H1 (cell line): ENCODE results near the gene MIS18A.

ENCODE experiments used
- CBX5 ChIP-seq: fragments of 300-800, 300-1000 bp; sonication (generic); IDR thresholded peaks from 2 replicates; pipeline ENCODE4 v1.7.1; 2016; ENCODE audit warnings: antibody characterized with exemption, low read length, low read depth
- CHD2 ChIP-seq: IDR thresholded peaks from 2 replicates; pipeline ENCODE4 v1.6.1; 2012; ENCODE audit warnings: low read length, improper control_type of control experiment
- CTCF ChIP-seq, 3 experiments: IDR thresholded peaks; 1 replicate in 2 of 3; 2 replicates in 1 of 3; pipeline versions ENCODE4 v1.5.1 to v1.6.1; 2011; ENCODE audit warnings: low read length in 3 of 3, mild to moderate bottlenecking in 3 of 3, inconsistent platforms in 2 of 3, low read depth in 1 of 3, moderate library complexity in 1 of 3; ENCODE audit not compliant: insufficient read depth in 1 of 3; ENCODE audit errors: control extremely low read depth in 1 of 3
- EZH2 ChIP-seq: fragments of 200-600 bp; sonication (generic); IDR thresholded peaks from 2 replicates; pipeline ENCODE4 v1.7.1; 2012; ENCODE audit warnings: low read depth, mild to moderate bottlenecking, moderate library complexity, low read length, inconsistent platforms; ENCODE audit not compliant: severe bottlenecking
- JUN ChIP-seq: IDR thresholded peaks from 2 replicates; pipeline ENCODE4 v1.6.1; 2011; ENCODE audit warnings: low read depth, mild to moderate bottlenecking, improper control_type of control experiment, low read length
- NRF1 ChIP-seq: IDR thresholded peaks from 2 replicates; pipeline ENCODE4 v1.6.1; 2011; ENCODE audit warnings: mild to moderate bottlenecking, low read depth, low read length, improper control_type of control experiment
- TCF12 ChIP-seq: IDR thresholded peaks from 2 replicates; pipeline ENCODE4 v1.6.1; 2011; ENCODE audit warnings: low read depth, mild to moderate bottlenecking, low read length
- TF ChIP-seq, protein P1 (sequence below): IDR thresholded peaks from 2 replicates; pipeline ENCODE4 v1.6.1; 2012; ENCODE audit warnings: inconsistent platforms
- TF ChIP-seq, protein P2 (sequence below): IDR thresholded peaks from 2 replicates; pipeline ENCODE4 v1.6.1; 2012; ENCODE audit warnings: low read length, inconsistent platforms

DNA sequence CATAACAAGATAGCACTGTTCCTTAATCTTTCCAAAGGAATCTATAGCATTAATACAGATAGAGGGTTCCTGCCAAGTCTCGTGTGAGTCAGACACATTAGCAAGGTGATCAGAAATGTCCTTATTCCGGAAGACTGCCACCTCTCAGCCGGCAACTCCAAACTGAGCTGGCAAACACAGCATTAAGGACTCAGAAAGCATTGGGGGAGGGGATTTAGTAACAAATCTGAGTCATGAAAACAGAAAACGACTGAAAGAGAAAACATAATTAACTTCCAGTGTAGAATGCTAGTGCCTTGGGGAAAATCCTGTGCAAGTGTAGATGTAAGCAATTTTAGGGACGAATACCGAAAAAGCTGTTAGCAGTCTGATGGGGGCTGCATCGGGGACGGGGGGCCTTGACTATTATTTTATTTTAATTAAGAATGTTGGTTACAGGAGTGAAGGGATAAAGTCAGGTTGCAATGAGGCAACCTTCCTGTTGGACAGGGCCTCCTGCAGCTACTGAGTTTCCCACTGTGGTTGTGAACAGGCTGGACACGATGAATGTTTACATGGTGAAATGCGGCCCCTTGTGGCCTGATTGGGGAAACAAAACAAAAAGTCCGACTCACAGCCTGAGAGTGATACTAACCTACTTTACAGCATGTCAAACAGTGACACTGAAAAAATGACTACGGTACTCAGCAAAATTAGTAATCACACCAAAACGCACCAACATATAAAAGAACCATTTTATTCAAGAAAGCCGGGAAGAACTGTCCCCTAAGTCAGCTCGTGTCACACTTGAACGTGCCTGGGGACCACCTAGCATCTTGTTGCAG lies 20.7 kb downstream of the MIS18A start:
- TF ChIP-seq EZH2 (no peak), CTCF (IDR thresholded peaks at IDR 0.05; ENCODE audit: control extremely low read depth in 1 of 3, insufficient read depth in 1 of 3, low read depth in 1 of 3, low read length in 3 of 3) (peak; percentile 64 to 87 (median 86)), JUN (no peak), CHD2 (no peak), TCF12 (no peak), NRF1 (no peak), CBX5 (no peak)
- TF ChIP-seq, protein P1, sequence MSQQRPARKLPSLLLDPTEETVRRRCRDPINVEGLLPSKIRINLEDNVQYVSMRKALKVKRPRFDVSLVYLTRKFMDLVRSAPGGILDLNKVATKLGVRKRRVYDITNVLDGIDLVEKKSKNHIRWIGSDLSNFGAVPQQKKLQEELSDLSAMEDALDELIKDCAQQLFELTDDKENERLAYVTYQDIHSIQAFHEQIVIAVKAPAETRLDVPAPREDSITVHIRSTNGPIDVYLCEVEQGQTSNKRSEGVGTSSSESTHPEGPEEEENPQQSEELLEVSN: no peak
- TF ChIP-seq, protein P2, sequence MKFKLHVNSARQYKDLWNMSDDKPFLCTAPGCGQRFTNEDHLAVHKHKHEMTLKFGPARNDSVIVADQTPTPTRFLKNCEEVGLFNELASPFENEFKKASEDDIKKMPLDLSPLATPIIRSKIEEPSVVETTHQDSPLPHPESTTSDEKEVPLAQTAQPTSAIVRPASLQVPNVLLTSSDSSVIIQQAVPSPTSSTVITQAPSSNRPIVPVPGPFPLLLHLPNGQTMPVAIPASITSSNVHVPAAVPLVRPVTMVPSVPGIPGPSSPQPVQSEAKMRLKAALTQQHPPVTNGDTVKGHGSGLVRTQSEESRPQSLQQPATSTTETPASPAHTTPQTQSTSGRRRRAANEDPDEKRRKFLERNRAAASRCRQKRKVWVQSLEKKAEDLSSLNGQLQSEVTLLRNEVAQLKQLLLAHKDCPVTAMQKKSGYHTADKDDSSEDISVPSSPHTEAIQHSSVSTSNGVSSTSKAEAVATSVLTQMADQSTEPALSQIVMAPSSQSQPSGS: no peak
